Aortic smooth muscle cell (primary cell): ENCODE measurements around the gene ATXN7. TPM values are rescaled to one million over a fixed set of nuclear protein-coding genes. Genes with fewer than 3 reads are reported as not detected.

Experiments used
- total RNA-seq: library from RNA; depleted of rRNA; stranded (reverse); fragments of >200 nt; gene quantifications from 2 replicates; pipeline ENCODE4 v1.2.3, GENCODE V29; 2014

Gene ATXN7
- 9.5 and 12.7 TPM in 2 replicates for total RNA-seq

DNA sequence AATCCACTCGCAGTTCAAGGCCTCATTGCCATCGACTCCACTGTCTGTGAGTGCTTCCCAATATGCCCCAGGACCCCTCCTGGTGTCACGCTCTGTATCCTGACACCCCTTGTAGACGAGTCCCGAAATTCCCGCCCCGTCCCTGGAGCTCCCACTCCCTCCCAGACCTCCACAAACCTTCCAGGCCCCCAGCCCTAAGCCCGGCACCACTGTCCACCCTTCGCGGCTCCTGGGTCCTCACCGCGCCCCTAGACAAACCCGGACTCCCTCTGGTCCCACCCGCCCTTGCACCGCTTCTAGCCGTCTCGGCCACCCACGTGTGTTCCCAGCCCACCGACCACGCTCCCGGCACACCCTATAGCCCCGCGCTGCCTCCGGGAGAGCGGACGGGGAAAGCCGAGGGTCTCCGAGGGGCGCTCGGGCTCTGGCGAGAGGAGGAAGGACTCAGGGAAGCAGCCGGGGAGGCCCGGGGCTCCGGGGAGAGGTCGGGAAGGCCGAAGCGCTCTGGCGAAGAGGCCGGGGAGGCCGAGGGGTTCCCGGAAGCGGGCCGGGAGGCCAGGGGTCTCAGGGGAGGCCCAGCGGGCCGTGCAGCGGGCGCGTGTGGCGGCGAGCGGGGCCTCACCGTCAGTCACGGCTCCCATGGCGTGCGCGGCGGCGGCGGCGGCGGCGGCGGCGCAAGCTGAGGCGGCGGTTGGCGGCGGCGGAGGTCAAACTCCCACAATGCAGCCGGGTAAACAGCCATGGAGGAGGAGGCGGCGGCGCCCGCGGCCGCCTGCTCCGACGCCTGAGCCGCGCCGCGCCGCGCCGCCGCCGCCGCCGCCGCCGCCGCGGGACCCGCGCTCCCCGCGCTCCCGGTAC, at the start of gene ATXN7, which contains the start of gene THOC7:
Gene ATXN7 (plus strand): TSS at position 718 of the 858 bp plus-strand sequence. CDS start 48,732 bp downstream, outside the sequence.
Gene THOC7 (minus strand): TSS at position 656 of the 858 bp plus-strand sequence. CDS start 15 bp downstream, at position 641.

GRCh38 chr3:63819151-63819398, 44.6 kb upstream of the ATXN7 start, which contains the start of gene C3orf49:
Gene C3orf49, plus strand, starts transcription at chr3:63819299. Its CDS starts 173 bp downstream, at chr3:63819472.

GRCh38 chr3:63911873-63912767, 48.5 kb downstream of the ATXN7 start, which contains the start of gene SCAANT1:
Gene SCAANT1, minus strand, starts transcription at chr3:63912383.

GRCh38 chr3:64023187-64023860, 159.7 kb downstream of the ATXN7 start, which contains the start of gene PSMD6:
Gene PSMD6, minus strand, starts transcription at chr3:64023494. Its CDS starts 75 bp downstream, at chr3:64023419.

Other genes with a start within 250 kb of the ATXN7 start
- gene SNTN, start 211.2 kb upstream of the ATXN7 start, total RNA-seq = not detected in 2 replicates
- gene C3orf49, start 44.6 kb upstream of the ATXN7 start, total RNA-seq = not detected in 2 replicates
- 40.3 and 66.5 TPM in 2 replicates for gene THOC7, start 62 bp upstream of the ATXN7 start, total RNA-seq
- not detected in 2 replicates for gene SCAANT1, start 48.5 kb downstream of the ATXN7 start, total RNA-seq
- gene PSMD6, start 159.6 kb downstream of the ATXN7 start, total RNA-seq = 105 and 108 TPM in 2 replicates